H9 (cell line): Measurements from ENCODE around the gene TMEM205. TPM values are rescaled to one million over a fixed set of nuclear protein-coding genes. Genes with fewer than 3 reads are reported as not detected.

Experiments
- DNase-seq: peaks from one replicate; pipeline ENCODE4 v3.0.0-alpha.2; 2017
- H2AFZ ChIP-seq: one replicate; pipeline ENCODE4 v1.6.1; 2013; ENCODE audit warnings: mild to moderate bottlenecking, low read length, control low read depth, moderate library complexity
- H2AK5ac ChIP-seq: 2 replicates; pipeline ENCODE4 v1.6.1; 2013; ENCODE audit warnings: low read length, control low read depth, mixed read lengths; ENCODE audit not compliant: insufficient read length
- H2BK120ac ChIP-seq: one replicate; pipeline ENCODE4 v1.6.1; 2013; ENCODE audit warnings: low read depth, mild to moderate bottlenecking, low read length, control low read depth, inconsistent platforms; ENCODE audit not compliant: poor library complexity, severe bottlenecking
- H2BK12ac ChIP-seq: 2 replicates; pipeline ENCODE4 v1.6.1; 2013; ENCODE audit warnings: low read length, control low read depth, mixed read lengths, low read depth; ENCODE audit not compliant: insufficient read length
- H2BK15ac ChIP-seq: 2 replicates; pipeline ENCODE4 v1.6.1; 2013; ENCODE audit warnings: low read depth, low read length, control low read depth
- H2BK20ac ChIP-seq: one replicate; pipeline ENCODE4 v1.6.1; 2013; ENCODE audit warnings: low read depth, mild to moderate bottlenecking, low read length, control low read depth, inconsistent platforms; ENCODE audit not compliant: poor library complexity, severe bottlenecking
- H2BK5ac ChIP-seq: 2 replicates; pipeline ENCODE4 v1.6.1; 2013; ENCODE audit warnings: low read length, control low read depth, mixed read lengths; ENCODE audit not compliant: insufficient read length
- H3K14ac ChIP-seq: 2 replicates; pipeline ENCODE4 v1.6.1; 2013; ENCODE audit warnings: low read length, control low read depth; ENCODE audit not compliant: insufficient read depth
- H3K18ac ChIP-seq: 2 replicates; pipeline ENCODE4 v1.6.1; 2013; ENCODE audit warnings: low read depth, mild to moderate bottlenecking, mixed read lengths, low read length, control low read depth; ENCODE audit not compliant: insufficient read length
- H3K23ac ChIP-seq: 2 replicates; pipeline ENCODE4 v1.6.1; 2013; ENCODE audit warnings: low read length, control low read depth, mixed read lengths, low read depth; ENCODE audit not compliant: insufficient read length
- H3K23me2 ChIP-seq: 2 replicates; pipeline ENCODE4 v1.6.1; 2013; ENCODE audit warnings: low read depth, mild to moderate bottlenecking, mixed read lengths, low read length, control low read depth; ENCODE audit not compliant: insufficient read length, poor library complexity, severe bottlenecking
- H3K27ac ChIP-seq: 2 replicates; pipeline ENCODE4 v1.5.1; 2013; ENCODE audit warnings: low read length, control low read depth, mixed read lengths, low read depth; ENCODE audit not compliant: insufficient read length
- H3K27me3 ChIP-seq: 2 replicates; pipeline ENCODE4 v1.6.1; 2013; ENCODE audit warnings: low read length, control low read depth, inconsistent platforms; ENCODE audit not compliant: insufficient read depth
- H3K4ac ChIP-seq: 2 replicates; pipeline ENCODE4 v1.6.1; 2013; ENCODE audit warnings: low read depth, mild to moderate bottlenecking, control low read depth, inconsistent platforms, low read length, moderate library complexity
- H3K4me1 ChIP-seq: 2 replicates; pipeline ENCODE4 v1.6.1; 2013; ENCODE audit warnings: low read length, control low read depth, inconsistent platforms; ENCODE audit not compliant: insufficient read depth
- H3K4me2 ChIP-seq: 2 replicates; pipeline ENCODE4 v1.6.1; 2013; ENCODE audit warnings: low read length, control low read depth, mixed read lengths; ENCODE audit not compliant: insufficient read length, insufficient read depth
- H3K56ac ChIP-seq: 2 replicates; pipeline ENCODE4 v1.6.1; 2013; ENCODE audit warnings: low read depth, mild to moderate bottlenecking, mixed read lengths, low read length, control low read depth; ENCODE audit not compliant: insufficient read length
- H3K79me1 ChIP-seq: 2 replicates; pipeline ENCODE4 v1.6.1; 2013; ENCODE audit warnings: low read depth, mild to moderate bottlenecking, moderate library complexity, low read length, control low read depth, inconsistent platforms; ENCODE audit not compliant: insufficient read depth, poor library complexity, severe bottlenecking
- H3K79me2 ChIP-seq: 2 replicates; pipeline ENCODE4 v1.6.1; 2013; ENCODE audit warnings: low read length, control low read depth, inconsistent platforms; ENCODE audit not compliant: insufficient read depth
- H3K9ac ChIP-seq: 2 replicates; pipeline ENCODE4 v1.6.1; 2013; ENCODE audit warnings: low read length, control low read depth, mixed read lengths; ENCODE audit not compliant: insufficient read length; ENCODE audit errors: extremely low read depth
- H3K9me3 ChIP-seq: one replicate; pipeline ENCODE4 v1.6.1; 2013; ENCODE audit warnings: low read depth, low read length, inconsistent platforms; ENCODE audit not compliant: control insufficient read depth
- H3T11ph ChIP-seq: one replicate; pipeline ENCODE4 v1.6.1; 2013; ENCODE audit warnings: mild to moderate bottlenecking, low read length, control low read depth, inconsistent platforms
- H4K20me1 ChIP-seq: one replicate; pipeline ENCODE4 v1.6.1; 2013; ENCODE audit not compliant: control insufficient read depth, insufficient read length, insufficient read depth
- H4K5ac ChIP-seq: 2 replicates; pipeline ENCODE4 v1.6.1; 2013; ENCODE audit warnings: low read depth, mild to moderate bottlenecking, mixed read lengths, low read length, control low read depth; ENCODE audit not compliant: insufficient read length
- H4K8ac ChIP-seq: replicated peaks from 2 replicates; pipeline ENCODE4 v1.6.1; 2013; ENCODE audit warnings: low read length, control low read depth, mixed read lengths, low read depth; ENCODE audit not compliant: insufficient read length
- H4K91ac ChIP-seq: 2 replicates; pipeline ENCODE4 v1.6.1; 2013; ENCODE audit warnings: low read depth, mild to moderate bottlenecking, moderate library complexity, mixed read lengths, low read length, control low read depth; ENCODE audit not compliant: insufficient read length
- H3K27ac Mint-ChIP-seq, 3 experiments: 2 replicates in 2 of 3; 3 replicates in 1 of 3; pipeline ENCODE4 v1.8.0; 2020 to 2021; ENCODE audit warnings: mixed read lengths in 3 of 3, mild to moderate bottlenecking in 1 of 3, moderate library complexity in 1 of 3
- H3K27me3 Mint-ChIP-seq: 2 replicates; pipeline ENCODE4 v1.8.0; 2021; ENCODE audit warnings: low read depth, mild to moderate bottlenecking, moderate library complexity, mixed read lengths
- H3K36me3 Mint-ChIP-seq, 3 experiments: 2 replicates in 2 of 3; 3 replicates in 1 of 3; pipeline ENCODE4 v1.8.0; 2020 to 2021; ENCODE audit warnings: low read depth in 3 of 3, mixed read lengths in 3 of 3; ENCODE audit not compliant: insufficient read depth in 1 of 3
- H3K4me1 Mint-ChIP-seq, 2 experiments: 2 replicates each; pipeline ENCODE4 v1.8.0; 2020; ENCODE audit warnings: mixed read lengths in 2 of 2
- H3K4me3 Mint-ChIP-seq, 2 experiments: 2 replicates in 1 of 2; 3 replicates in 1 of 2; pipeline ENCODE4 v1.8.0; 2020 to 2021; ENCODE audit warnings: mild to moderate bottlenecking in 2 of 2, mixed read lengths in 2 of 2, moderate library complexity in 1 of 2
- H3K9me3 Mint-ChIP-seq, 2 experiments: 2 replicates in 1 of 2; 3 replicates in 1 of 2; pipeline ENCODE4 v1.8.0; 2020; ENCODE audit warnings: mild to moderate bottlenecking in 2 of 2, mixed read lengths in 2 of 2, moderate library complexity in 1 of 2
- CTCF ChIP-seq: fragments of 200-600 bp; sonication (generic); conservative IDR thresholded peaks from 3 replicates; pipeline ENCODE4 v1.8.0; 2021; ENCODE audit warnings: antibody characterized with exemption, mild to moderate bottlenecking
- WGBS: extraction: QIAGEN DNeasy Blood & Tissue Kit; methylation state at CpG from one replicate; pipeline ENCODE4 v1.1.7; 2013; ENCODE audit warnings: missing lambda C conversion rate, low lambda C conversion rate, mixed read lengths; ENCODE audit not compliant: insufficient read length; ENCODE audit errors: extremely low coverage; 5-methylcytosine and 5-hydroxymethylcytosine counted together
- total RNA-seq: library from RNA; stranded (reverse); gene quantifications from 2 replicates; pipeline ENCODE4 v1.2.1, GENCODE V29; 2021

TMEM205 gene
- total RNA-seq, 1 experiment from 2014 or later = 69.7 TPM

GRCh38 chr19:11296264-11296663 lies 49.8 kb downstream of the TMEM205 start:
- no peak overlapping the region for H2AK5ac ChIP-seq
- Mint-ChIP-seq H3K4me1 (peaks cover 7 to 22% of the 10 kb centered on the region in 2 experiments), H3K9me3 (no peaks in the 10 kb centered on the region), H3K27ac (no peak overlapping the region), H3K27me3 (peaks cover 10% of the 10 kb centered on the region), H3K36me3 (no peaks in the 10 kb centered on the region; a peak in 2 of 7 replicates), H3K4me3 (no peak overlapping the region)
- no peak overlapping the region for H3K27ac ChIP-seq
- no peaks in the 10 kb centered on the region for H3K79me1 ChIP-seq
- H3K9me3 ChIP-seq = no peaks in the 10 kb centered on the region
- no CpG with 5 or more reads among the region's 7 CpGs for WGBS
- H2BK120ac ChIP-seq = no peak overlapping the region
- no peak overlapping the region for H2BK5ac ChIP-seq
- H3K23me2 ChIP-seq = no peaks in the 10 kb centered on the region
- no peak overlapping the region for H2BK15ac ChIP-seq
- H4K8ac ChIP-seq = no peak overlapping the region
- H3K14ac ChIP-seq = no peak overlapping the region
- H2BK20ac ChIP-seq = no peak overlapping the region
- no peak overlapping the region for H3K23ac ChIP-seq
- no peak overlapping the region for H3K56ac ChIP-seq
- no peaks in the 10 kb centered on the region for H3K4me1 ChIP-seq
- no peak overlapping the region for H4K91ac ChIP-seq
- peaks cover 4% of the 10 kb centered on the region for H4K20me1 ChIP-seq
- H4K5ac ChIP-seq = no peak overlapping the region
- no peak for DNase-seq
- no peak overlapping the region for H3T11ph ChIP-seq
- H3K27me3 ChIP-seq = no peaks in the 10 kb centered on the region
- H3K4ac ChIP-seq = no peak overlapping the region
- no peaks in the 10 kb centered on the region for H3K79me2 ChIP-seq
- no peak for TF ChIP-seq CTCF
- H3K4me2 ChIP-seq = no peak overlapping the region
- H2BK12ac ChIP-seq = no peak overlapping the region
- H2AFZ ChIP-seq = no peak overlapping the region
- H3K9ac ChIP-seq = no peak overlapping the region
- H3K18ac ChIP-seq = no peak overlapping the region
